Smooth muscle cell (in vitro differentiated cells): ENCODE data around the gene SERTAD1. TPM values are rescaled to one million over a fixed set of nuclear protein-coding genes. Genes with fewer than 3 reads are reported as not detected.

Experiments
- DNase-seq: peaks from one replicate; lab custom pipeline; 2025; ENCODE audit not compliant: unreplicated experiment; lab: John Stamatoyannopoulos, UW
- H2AFZ ChIP-seq: fragments of 200-600 bp; sonication (generic); 2 replicates; pipeline ENCODE4 v1.6.0; 2016; ENCODE audit warnings: antibody characterized with exemption, low read depth, mild to moderate bottlenecking
- H3F3A ChIP-seq: fragments of 200-600 bp; sonication (generic); 2 replicates; pipeline ENCODE4 v1.6.0; 2017; ENCODE audit warnings: antibody characterized with exemption, low read depth
- H3K27ac ChIP-seq: fragments of 200-600 bp; sonication (generic); 2 replicates; pipeline ENCODE4 v1.5.1; 2016; ENCODE audit warnings: low read depth, mild to moderate bottlenecking
- H3K27me3 ChIP-seq: fragments of 200-600 bp; sonication (generic); 2 replicates; pipeline ENCODE4 v1.6.1; 2016; ENCODE audit warnings: low read depth, mild to moderate bottlenecking
- H3K36me3 ChIP-seq: fragments of 200-600 bp; sonication (generic); 2 replicates; pipeline ENCODE4 v1.5.1; 2016; ENCODE audit warnings: low read depth
- H3K4me1 ChIP-seq: fragments of 200-600 bp; sonication (generic); 2 replicates; pipeline ENCODE4 v1.5.1; 2016; ENCODE audit warnings: low read depth
- H3K4me2 ChIP-seq: fragments of 200-600 bp; sonication (generic); 2 replicates; pipeline ENCODE4 v1.6.0; 2016; ENCODE audit warnings: mild to moderate bottlenecking
- H3K4me3 ChIP-seq: fragments of 200-600 bp; sonication (generic); 2 replicates; pipeline ENCODE4 v1.5.1; 2016; ENCODE audit warnings: mild to moderate bottlenecking
- H3K79me2 ChIP-seq: fragments of 200-600 bp; sonication (generic); 2 replicates; pipeline ENCODE4 v1.6.0; 2016; ENCODE audit warnings: low read depth, mild to moderate bottlenecking
- H3K9ac ChIP-seq: fragments of 200-600 bp; sonication (generic); 2 replicates; pipeline ENCODE4 v1.6.0; 2016; ENCODE audit warnings: low read depth
- H3K9me3 ChIP-seq: fragments of 200-600 bp; sonication (generic); replicated peaks from 2 replicates; pipeline ENCODE4 v1.5.1; 2016; ENCODE audit warnings: low read depth
- H4K20me1 ChIP-seq: fragments of 200-600 bp; sonication (generic); 2 replicates; pipeline ENCODE4 v1.6.0; 2016; ENCODE audit warnings: low read depth
- WGBS: methylation state at CpG from one replicate; pipeline ENCODE4 v1.1.7; 2016; ENCODE audit warnings: low lambda C conversion rate; 5-methylcytosine and 5-hydroxymethylcytosine counted together
- polyA plus RNA-seq: library from polyadenylated mRNA; unstranded; fragments of >200 nt; fragmentation: Nextera tagmentation; extraction: Ambion mirVana; gene quantifications from 2 replicates; pipeline ENCODE4 v1.2.1, GENCODE V29; 2016
- total RNA-seq: library from RNA; depleted of rRNA; stranded (reverse); fragments of >200 nt; gene quantifications from 2 replicates; pipeline ENCODE4 v1.2.3, GENCODE V29; 2014
- TF ChIP-seq, protein P1 (sequence below): fragments of 200-600 bp; sonication (generic); IDR thresholded peaks from 2 replicates; pipeline ENCODE4 v1.5.1; 2017; ENCODE audit warnings: borderline replicate concordance, mild to moderate bottlenecking, antibody characterized with exemption; ENCODE audit not compliant: insufficient read depth, poor library complexity, severe bottlenecking

The SERTAD1 gene
- total and polyA plus RNA-seq, 2 experiments from 2014 or later, result 44.0 to 67.2 TPM

DNA sequence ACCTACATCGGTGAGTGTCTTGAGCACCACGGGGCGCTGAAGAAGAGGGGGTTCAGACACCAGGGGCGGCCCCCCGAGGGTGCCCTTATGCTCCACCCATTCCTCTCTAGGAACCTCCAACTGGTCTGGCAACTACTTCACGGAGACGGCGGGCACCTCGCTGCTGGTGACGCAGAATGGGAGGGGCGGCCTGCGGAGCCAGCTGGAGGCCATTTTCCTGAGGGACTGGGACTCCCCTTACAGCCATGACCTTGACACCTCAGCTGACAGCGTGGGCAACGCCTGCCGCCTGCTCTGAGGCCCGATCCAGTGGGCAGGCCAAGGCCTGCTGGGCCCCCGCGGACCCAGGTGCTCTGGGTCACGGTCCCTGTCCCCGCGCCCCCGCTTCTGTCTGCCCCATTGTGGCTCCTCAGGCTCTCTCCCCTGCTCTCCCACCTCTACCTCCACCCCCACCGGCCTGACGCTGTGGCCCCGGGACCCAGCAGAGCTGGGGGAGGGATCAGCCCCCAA is 47.9 kb downstream of the SERTAD1 start:
- Histone ChIP-seq H3K4me1 (no peaks in the 10 kb centered on the region), H3K4me3 (no peak overlapping the region), H3K79me2 (no peaks in the 10 kb centered on the region), H3K36me3 (no peaks in the 10 kb centered on the region), H2AFZ (no peak overlapping the region), H3F3A (no peaks in the 10 kb centered on the region), H3K27ac (no peak overlapping the region), H4K20me1 (no peaks in the 10 kb centered on the region), H3K9ac (no peak overlapping the region), H3K9me3 (no peaks in the 10 kb centered on the region), H3K4me2 (no peak overlapping the region), H3K27me3 (no peaks in the 10 kb centered on the region)
- TF ChIP-seq, protein P1, sequence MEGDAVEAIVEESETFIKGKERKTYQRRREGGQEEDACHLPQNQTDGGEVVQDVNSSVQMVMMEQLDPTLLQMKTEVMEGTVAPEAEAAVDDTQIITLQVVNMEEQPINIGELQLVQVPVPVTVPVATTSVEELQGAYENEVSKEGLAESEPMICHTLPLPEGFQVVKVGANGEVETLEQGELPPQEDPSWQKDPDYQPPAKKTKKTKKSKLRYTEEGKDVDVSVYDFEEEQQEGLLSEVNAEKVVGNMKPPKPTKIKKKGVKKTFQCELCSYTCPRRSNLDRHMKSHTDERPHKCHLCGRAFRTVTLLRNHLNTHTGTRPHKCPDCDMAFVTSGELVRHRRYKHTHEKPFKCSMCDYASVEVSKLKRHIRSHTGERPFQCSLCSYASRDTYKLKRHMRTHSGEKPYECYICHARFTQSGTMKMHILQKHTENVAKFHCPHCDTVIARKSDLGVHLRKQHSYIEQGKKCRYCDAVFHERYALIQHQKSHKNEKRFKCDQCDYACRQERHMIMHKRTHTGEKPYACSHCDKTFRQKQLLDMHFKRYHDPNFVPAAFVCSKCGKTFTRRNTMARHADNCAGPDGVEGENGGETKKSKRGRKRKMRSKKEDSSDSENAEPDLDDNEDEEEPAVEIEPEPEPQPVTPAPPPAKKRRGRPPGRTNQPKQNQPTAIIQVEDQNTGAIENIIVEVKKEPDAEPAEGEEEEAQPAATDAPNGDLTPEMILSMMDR, result no peak
- DNase-seq, result no peak
- WGBS, result 98% methylated on average over 23 of the region's 25 CpGs

DNA sequence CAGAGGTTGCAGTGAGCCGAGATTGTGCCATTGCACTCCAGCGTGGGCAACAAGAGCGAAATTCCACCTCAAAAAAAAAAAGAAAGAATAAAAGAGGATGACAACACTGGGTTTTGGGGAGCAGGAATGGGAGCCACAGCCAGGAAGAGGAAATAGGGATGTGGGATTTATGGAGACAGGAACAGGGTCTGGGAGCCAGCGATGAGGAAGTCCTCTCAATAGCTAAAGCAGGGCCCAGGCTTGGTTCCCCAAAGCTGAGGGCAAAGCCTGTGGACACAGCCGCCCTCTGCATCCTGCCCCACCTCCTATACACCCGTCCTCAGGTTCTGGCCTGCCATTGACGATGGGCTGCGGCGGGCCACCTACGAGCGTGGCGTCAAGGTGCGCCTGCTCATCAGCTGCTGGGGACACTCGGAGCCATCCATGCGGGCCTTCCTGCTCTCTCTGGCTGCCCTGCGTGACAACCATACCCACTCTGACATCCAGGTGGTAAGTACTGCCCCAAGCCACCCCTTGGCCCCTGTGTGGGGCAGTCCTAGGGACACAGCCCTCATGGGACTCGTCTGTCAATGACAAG is 49.4 kb downstream of the SERTAD1 start:
- Histone ChIP-seq H2AFZ (no peak overlapping the region), H4K20me1 (no peaks in the 10 kb centered on the region), H3K9ac (no peak overlapping the region), H3K4me1 (no peaks in the 10 kb centered on the region), H3K36me3 (no peaks in the 10 kb centered on the region), H3K4me2 (no peak overlapping the region), H3K27me3 (no peaks in the 10 kb centered on the region), H3K79me2 (no peaks in the 10 kb centered on the region), H3K4me3 (no peak overlapping the region), H3K9me3 (no peaks in the 10 kb centered on the region), H3F3A (no peaks in the 10 kb centered on the region), H3K27ac (no peak overlapping the region)
- 98% methylated on average over 17 of the region's 17 CpGs for WGBS
- TF ChIP-seq, protein P1, result no peak
- DNase-seq, result no peak

DNA sequence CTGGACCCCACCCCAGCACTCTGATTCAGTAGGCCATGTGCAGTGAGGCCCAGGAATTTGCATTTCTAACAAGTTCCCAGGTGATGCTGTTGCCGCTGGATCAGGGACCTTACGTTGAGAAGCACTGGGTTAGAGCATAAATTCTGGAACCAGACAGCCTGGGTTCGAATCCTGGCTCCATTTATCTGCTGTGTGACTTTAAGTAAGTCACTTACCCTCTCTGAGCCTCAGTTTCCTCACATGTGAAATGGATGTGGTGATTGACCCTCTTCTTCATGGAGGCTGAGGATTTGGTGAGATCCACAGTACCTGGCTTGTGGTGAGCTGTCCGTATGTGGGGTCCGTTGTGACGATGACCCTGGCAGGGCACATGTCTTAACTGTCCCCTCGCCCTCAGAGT is 51.7 kb downstream of the SERTAD1 start:
- DNase-seq, result no peak
- no peaks in the 10 kb centered on the region for H3K27me3 ChIP-seq
- H3K4me3 ChIP-seq, result no peak overlapping the region
- H3K4me1 ChIP-seq, result no peaks in the 10 kb centered on the region
- H3K36me3 ChIP-seq, result no peaks in the 10 kb centered on the region
- H3F3A ChIP-seq, result no peaks in the 10 kb centered on the region
- peaks cover 3% of the 10 kb centered on the region for H4K20me1 ChIP-seq
- H3K9ac ChIP-seq, result no peak overlapping the region
- H3K79me2 ChIP-seq, result no peaks in the 10 kb centered on the region
- no peak overlapping the region for H3K4me2 ChIP-seq
- TF ChIP-seq, protein P1, result no peak
- H3K9me3 ChIP-seq, result no peaks in the 10 kb centered on the region
- H3K27ac ChIP-seq, result no peak overlapping the region
- WGBS, result 100% methylated on average over 7 of the region's 7 CpGs
- H2AFZ ChIP-seq, result no peak overlapping the region

DNA sequence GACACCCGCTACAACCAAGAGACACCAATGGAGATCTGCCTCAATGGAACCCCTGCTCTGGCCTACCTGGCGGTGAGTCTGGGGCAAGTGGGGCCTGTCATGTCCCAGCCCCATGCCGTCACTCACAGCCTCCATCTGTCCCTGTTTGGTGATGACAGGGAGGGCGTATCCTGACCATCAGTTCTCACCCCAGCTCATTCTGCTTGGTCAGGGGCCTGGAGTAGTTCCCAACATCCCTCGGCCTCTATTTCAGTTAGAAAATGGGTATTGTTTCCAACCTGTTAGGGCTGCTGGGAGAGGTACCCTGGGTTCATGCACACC is 54.0 kb downstream of the SERTAD1 start:
- WGBS, result 97% methylated on average over 5 of the region's 5 CpGs

More for the DNA sequence above, 54.0 kb downstream of the SERTAD1 start:
- Histone ChIP-seq H2AFZ (no peak overlapping the region), H3K4me2 (no peak overlapping the region), H3K9me3 (no peaks in the 10 kb centered on the region), H3K36me3 (no peaks in the 10 kb centered on the region), H3K27me3 (no peaks in the 10 kb centered on the region), H3K4me3 (no peak overlapping the region), H3K79me2 (no peaks in the 10 kb centered on the region), H3F3A (no peaks in the 10 kb centered on the region), H3K27ac (no peak overlapping the region), H4K20me1 (peaks cover 26% of the 10 kb centered on the region), H3K4me1 (peaks cover 4% of the 10 kb centered on the region), H3K9ac (no peak overlapping the region)
- DNase-seq, result no peak
- TF ChIP-seq, protein P1, result no peak
